HFFc6 (cell line): ENCODE measurements around the gene TTC21A. TPM values are rescaled to one million over a fixed set of nuclear protein-coding genes. Genes with fewer than 3 reads are reported as not detected.
A peak's percentile ranks its signal among the peaks of the same experiment; 100 is the strongest.

Source experiments
- DNase-seq: peaks from one replicate; pipeline ENCODE4 v3.0.0-alpha.2; 2018
- H3K27ac Mint-ChIP-seq: 2 replicates; pipeline ENCODE4 v1.8.0; 2020; ENCODE audit warnings: mild to moderate bottlenecking, mixed read lengths
- H3K27me3 Mint-ChIP-seq: 2 replicates; pipeline ENCODE4 v1.8.0; 2021; ENCODE audit warnings: mild to moderate bottlenecking, moderate library complexity, mixed read lengths; ENCODE audit not compliant: insufficient read depth
- H3K36me3 Mint-ChIP-seq: 2 replicates; pipeline ENCODE4 v1.8.0; 2021; ENCODE audit warnings: low read depth, mixed read lengths
- H3K4me1 Mint-ChIP-seq: 2 replicates; pipeline ENCODE4 v1.8.0; 2020; ENCODE audit warnings: low read depth, mixed read lengths
- H3K4me3 Mint-ChIP-seq: 2 replicates; pipeline ENCODE4 v1.8.0; 2020; ENCODE audit warnings: mild to moderate bottlenecking, moderate library complexity, mixed read lengths
- H3K9me3 Mint-ChIP-seq: 2 replicates; pipeline ENCODE4 v1.8.0; 2020; ENCODE audit warnings: mild to moderate bottlenecking, mixed read lengths
- total RNA-seq, 6 experiments: library from RNA; stranded (reverse); fragmentation: NEBNext Ultra II Directional; extraction: Animal tissue kit (Norgen Biotek cat#: 25700); gene quantifications; 2 replicates in 1 of 6; 3 replicates in 5 of 6; pipeline ENCODE4 v1.2.3, GENCODE V29; 2021
- TF ChIP-seq, protein P1 (sequence below): fragments of 200-600 bp; sonication (generic); IDR thresholded peaks from 2 replicates; pipeline ENCODE4 v1.5.0; 2021; ENCODE audit warnings: antibody characterized with exemption, mild to moderate bottlenecking

Gene TTC21A
- total RNA-seq, 6 experiments from 2014 or later: 0.91 to 2.2 (median 1.8) TPM

DNA sequence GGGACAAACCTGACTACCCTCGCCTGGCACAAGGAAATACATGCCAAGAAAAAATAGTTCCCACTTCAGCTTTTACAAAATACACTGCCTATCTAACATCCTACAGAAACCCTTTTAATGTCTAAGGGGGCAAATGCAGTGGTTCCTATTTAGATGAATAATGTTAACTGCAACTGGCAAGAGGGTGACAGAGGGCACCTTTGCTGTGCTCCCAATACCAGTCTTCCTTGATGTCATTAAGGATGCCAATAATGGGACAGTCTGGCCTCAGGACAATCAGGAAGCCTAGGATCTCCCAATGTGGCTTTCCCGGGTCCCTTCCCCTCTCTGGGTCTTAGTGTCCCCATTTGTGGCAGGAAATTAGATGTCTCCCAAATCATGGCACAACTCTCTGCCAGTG lies 32.0 kb downstream of the TTC21A start:
- no peak overlapping the region for H3K27ac Mint-ChIP-seq
- peaks cover 15% of the 10 kb centered on the region for H3K36me3 Mint-ChIP-seq

DNA sequence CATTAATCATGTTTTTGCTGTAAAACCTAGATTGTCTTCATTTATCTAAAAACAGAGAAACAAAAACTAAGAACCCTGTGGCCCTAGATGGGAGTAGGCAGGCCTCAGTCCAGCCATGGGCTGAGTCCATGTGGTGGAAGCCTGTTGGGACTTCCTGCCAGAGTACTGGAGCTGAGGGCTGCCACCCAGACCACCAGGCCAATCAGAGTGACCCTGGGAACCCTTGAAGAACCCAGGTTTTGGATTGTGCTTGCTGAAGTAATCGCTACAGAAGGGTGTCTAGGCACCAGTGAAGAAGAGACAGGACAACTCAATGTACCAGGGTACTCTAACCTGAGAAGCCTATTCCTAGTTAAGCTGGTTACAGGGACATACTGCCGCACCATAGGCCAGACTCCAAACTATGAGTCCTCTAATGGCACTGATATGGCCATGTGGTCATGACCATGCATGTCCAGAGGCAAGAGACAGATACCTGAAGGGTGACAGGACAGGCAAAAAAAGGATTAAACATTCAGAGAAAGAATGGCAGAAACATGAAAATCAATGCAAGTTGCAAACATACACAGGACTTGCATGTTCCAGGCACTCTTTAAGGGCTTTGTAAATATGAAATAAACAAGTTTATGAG lies 33.0 kb downstream of the TTC21A start:
- Mint-ChIP-seq H3K9me3 (no peaks in the 10 kb centered on the region), H3K36me3 (peaks cover 19% of the 10 kb centered on the region), H3K27me3 (peaks cover 4% of the 10 kb centered on the region), H3K4me1 (peaks cover 48% of the 10 kb centered on the region), H3K4me3 (no peak overlapping the region; the same call in 1 of the 2 replicates), H3K27ac (peak overlapping the region; percentile 46; the same call in 1 of the 2 replicates)
- no peak for DNase-seq
- TF ChIP-seq, protein P1, sequence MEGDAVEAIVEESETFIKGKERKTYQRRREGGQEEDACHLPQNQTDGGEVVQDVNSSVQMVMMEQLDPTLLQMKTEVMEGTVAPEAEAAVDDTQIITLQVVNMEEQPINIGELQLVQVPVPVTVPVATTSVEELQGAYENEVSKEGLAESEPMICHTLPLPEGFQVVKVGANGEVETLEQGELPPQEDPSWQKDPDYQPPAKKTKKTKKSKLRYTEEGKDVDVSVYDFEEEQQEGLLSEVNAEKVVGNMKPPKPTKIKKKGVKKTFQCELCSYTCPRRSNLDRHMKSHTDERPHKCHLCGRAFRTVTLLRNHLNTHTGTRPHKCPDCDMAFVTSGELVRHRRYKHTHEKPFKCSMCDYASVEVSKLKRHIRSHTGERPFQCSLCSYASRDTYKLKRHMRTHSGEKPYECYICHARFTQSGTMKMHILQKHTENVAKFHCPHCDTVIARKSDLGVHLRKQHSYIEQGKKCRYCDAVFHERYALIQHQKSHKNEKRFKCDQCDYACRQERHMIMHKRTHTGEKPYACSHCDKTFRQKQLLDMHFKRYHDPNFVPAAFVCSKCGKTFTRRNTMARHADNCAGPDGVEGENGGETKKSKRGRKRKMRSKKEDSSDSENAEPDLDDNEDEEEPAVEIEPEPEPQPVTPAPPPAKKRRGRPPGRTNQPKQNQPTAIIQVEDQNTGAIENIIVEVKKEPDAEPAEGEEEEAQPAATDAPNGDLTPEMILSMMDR: no peak

More for the DNA sequence above, 32.0 kb downstream of the TTC21A start:
- no peak for DNase-seq
- Mint-ChIP-seq H3K4me3 (no peak overlapping the region), H3K4me1 (peaks cover 44% of the 10 kb centered on the region), H3K27me3 (peaks cover 4% of the 10 kb centered on the region), H3K9me3 (no peaks in the 10 kb centered on the region)
- TF ChIP-seq, protein P1: no peak

DNA sequence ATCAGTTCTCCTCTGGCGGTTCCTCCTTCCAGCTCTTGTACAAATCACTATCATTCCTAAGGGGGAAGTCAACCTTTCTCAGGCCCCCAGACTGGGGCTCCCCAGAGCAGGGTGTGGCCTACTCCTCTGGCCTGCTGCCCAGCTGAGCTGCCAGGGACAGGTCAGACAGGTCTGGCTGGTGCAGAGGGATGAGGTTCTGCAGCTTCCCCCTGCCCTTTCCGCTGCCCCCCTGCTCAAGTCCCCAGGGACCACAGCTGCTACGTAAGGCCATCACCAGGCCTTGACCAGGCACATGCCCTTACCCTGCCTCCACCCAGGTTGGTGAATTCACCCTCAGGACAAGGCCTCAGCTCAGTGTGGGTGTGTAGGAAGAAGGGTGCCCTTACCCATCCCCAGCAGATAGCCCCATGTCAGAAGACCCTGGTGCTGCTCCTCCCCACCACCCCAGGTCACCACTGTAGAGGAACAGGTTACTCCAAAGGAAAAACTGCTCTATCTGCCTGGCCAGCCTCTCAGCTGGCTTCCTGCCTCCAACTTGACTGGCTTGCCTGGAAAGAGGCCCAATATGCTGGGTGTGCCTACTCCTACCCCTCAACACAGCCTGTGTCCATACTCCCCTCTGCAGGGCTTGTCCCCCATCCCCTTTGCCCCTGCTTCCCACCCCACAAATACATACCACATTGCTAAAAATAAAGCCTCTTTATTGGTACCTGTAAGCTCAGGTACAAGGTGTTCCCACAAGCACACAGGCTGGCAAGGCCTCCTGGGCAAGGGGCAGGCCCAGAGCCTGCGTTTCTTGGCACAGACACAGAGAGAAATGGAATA lies 33.9 kb downstream of the TTC21A start:
- peak; percentile 40 for DNase-seq
- H3K36me3 Mint-ChIP-seq: peaks cover 25% of the 10 kb centered on the region
- TF ChIP-seq, protein P1: no peak
- 0 out of 2 replicates have a peak overlapping the region, but pooled peaks have one; percentile 22 for H3K4me3 Mint-ChIP-seq
- H3K9me3 Mint-ChIP-seq: no peaks in the 10 kb centered on the region
- H3K27ac Mint-ChIP-seq: peak overlapping the region; percentile 46
- peaks cover 56% of the 10 kb centered on the region for H3K4me1 Mint-ChIP-seq
- H3K27me3 Mint-ChIP-seq: peaks cover 7% of the 10 kb centered on the region

DNA sequence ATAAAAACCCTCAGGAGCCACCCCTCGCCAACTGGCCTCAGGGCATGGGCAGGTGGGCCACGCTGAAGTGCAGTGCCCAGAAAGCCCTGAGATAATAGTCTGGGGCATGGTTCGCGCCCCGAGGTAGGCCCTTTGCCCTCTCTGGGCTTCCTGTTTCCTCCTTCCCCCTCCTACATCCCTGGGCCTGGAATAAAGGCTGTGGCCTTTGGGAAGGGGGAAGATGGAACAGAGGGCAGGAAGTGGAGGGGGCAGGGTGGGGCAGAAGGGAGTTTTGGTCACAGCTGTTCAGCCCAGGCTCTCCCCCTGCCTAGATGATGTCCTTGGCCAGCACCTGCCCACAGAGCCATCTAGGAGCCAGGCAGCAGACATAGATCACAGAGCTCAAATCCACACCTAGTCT lies 34.6 kb downstream of the TTC21A start:
- Mint-ChIP-seq H3K27me3 (peaks cover 7% of the 10 kb centered on the region), H3K4me3 (no peak overlapping the region), H3K36me3 (peaks cover 25% of the 10 kb centered on the region), H3K27ac (no peak overlapping the region), H3K4me1 (peaks cover 63% of the 10 kb centered on the region), H3K9me3 (no peaks in the 10 kb centered on the region)
- no peak for DNase-seq
- TF ChIP-seq, protein P1: no peak

DNA sequence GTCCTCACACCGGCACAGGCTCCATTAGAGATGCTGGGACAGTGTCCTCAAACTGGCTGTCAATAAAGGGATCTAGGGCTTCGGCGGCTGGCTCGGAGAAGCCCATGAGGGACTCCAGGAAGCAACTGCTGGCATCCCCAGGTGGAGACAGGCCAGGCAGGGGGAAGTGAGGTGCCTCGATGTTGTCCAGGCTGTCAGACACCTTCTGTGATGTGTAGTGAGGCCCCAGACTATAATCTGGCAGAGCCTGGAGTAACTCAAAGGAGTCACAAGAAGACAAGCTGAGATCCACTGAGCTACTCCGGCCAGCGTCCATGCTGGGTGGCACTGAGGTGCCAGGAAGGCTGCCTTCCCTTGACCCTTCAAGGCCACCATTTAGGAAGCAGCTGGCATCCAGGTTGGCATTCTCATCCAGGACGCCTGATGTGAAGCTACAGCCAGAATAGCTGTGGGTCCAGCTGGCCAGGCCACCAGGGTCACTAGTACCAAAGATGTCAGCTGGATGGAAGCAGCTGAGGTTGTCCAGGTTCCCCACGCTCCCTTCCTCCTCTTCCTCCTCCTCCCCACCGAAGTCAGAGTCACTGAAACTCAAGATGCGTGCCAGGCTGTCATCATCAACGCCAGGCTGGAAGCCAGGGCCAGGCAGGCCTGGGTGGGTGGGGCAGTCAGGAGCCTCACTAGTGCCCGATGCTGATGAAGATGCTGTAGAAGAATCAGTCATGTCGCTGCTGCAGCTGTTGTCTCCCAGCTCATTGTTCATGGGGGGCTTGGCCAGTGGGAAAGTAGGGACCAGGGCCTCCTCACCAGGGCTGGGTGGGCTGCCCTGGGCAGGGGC lies 35.8 kb downstream of the TTC21A start:
- Mint-ChIP-seq H3K27me3 (peaks cover 11% of the 10 kb centered on the region), H3K4me3 (no peak overlapping the region), H3K4me1 (peaks cover 75% of the 10 kb centered on the region), H3K27ac (no peak overlapping the region; the same call in 1 of the 2 replicates), H3K9me3 (no peaks in the 10 kb centered on the region), H3K36me3 (peaks cover 25% of the 10 kb centered on the region)
- TF ChIP-seq, protein P1: no peak
- DNase-seq: no peak
